GM18499 (cell line): ENCODE results near the gene GEN1.
A peak's percentile ranks its signal among the peaks of the same experiment; 100 is the strongest.

Source experiments
- ATAC-seq: cut with Tn5 transposase; IDR thresholded peaks from one replicate; pipeline ENCODE4 v1.9.1; 2021; ENCODE audit warnings: moderate number of reproducible peaks; ENCODE audit not compliant: insufficient read depth, unreplicated experiment

Gene GEN1

GRCh38 chr2:17752246-17752645 is 1.7 kb upstream of the GEN1 start:
- ATAC-seq, result no peak

- peak; percentile 28 for ATAC-seq
Measured at GRCh38 chr2:17752892-17753802, 791 bp upstream of the GEN1 start.

GRCh38 chr2:17754773-17755425 is 961 bp downstream of the GEN1 start:
- ATAC-seq, result no peak

GRCh38 chr2:17756668-17757067 is 2.7 kb downstream of the GEN1 start:
- no peak for ATAC-seq

GRCh38 chr2:17757321-17757720 is 3.4 kb downstream of the GEN1 start:
- no peak for ATAC-seq

GRCh38 chr2:17758118-17758517 is 4.2 kb downstream of the GEN1 start:
- no peak for ATAC-seq

- no peak for ATAC-seq
Measured at GRCh38 chr2:17759805-17760204, 5.9 kb downstream of the GEN1 start.

GRCh38 chr2:17762451-17762850 is 8.5 kb downstream of the GEN1 start:
- ATAC-seq, result no peak

GRCh38 chr2:17763641-17764333 is 9.8 kb downstream of the GEN1 start:
- no peak for ATAC-seq

GRCh38 chr2:17765398-17765797 is 11.5 kb downstream of the GEN1 start:
- ATAC-seq, result no peak

- no peak for ATAC-seq
Measured at GRCh38 chr2:17768894-17769293, 15.0 kb downstream of the GEN1 start.

- ATAC-seq, result no peak
Measured at GRCh38 chr2:17771956-17772355, 18.0 kb downstream of the GEN1 start.

GRCh38 chr2:17772532-17772931 is 18.6 kb downstream of the GEN1 start:
- ATAC-seq, result no peak

GRCh38 chr2:17780546-17780945 is 26.6 kb downstream of the GEN1 start:
- ATAC-seq, result no peak

- no peak for ATAC-seq
Measured at GRCh38 chr2:17781482-17781881, 27.5 kb downstream of the GEN1 start.

- no peak for ATAC-seq
Measured at GRCh38 chr2:17786727-17787126, 32.8 kb downstream of the GEN1 start.

GRCh38 chr2:17788773-17789172 is 34.8 kb downstream of the GEN1 start:
- ATAC-seq, result no peak

- no peak for ATAC-seq
Measured at GRCh38 chr2:17790536-17790935, 36.6 kb downstream of the GEN1 start.

- no peak for ATAC-seq
Measured at GRCh38 chr2:17791121-17791816, 37.3 kb downstream of the GEN1 start.

- no peak for ATAC-seq
Measured at GRCh38 chr2:17791817-17792130, 37.8 kb downstream of the GEN1 start.

- no peak for ATAC-seq
Measured at GRCh38 chr2:17792515-17792914, 38.6 kb downstream of the GEN1 start.
